HG03025 (cell line): ENCODE data around the gene LCLAT1.
"Not testable (repeated sequence)": the region's sequence is repeated elsewhere in the genome, so short reads cannot be mapped to it uniquely, and the experiment has no call there.

Source experiments
- ATAC-seq: cut with Tn5 transposase; IDR thresholded peaks from one replicate; pipeline ENCODE4 v1.9.1; 2021; ENCODE audit warnings: mild to moderate bottlenecking, moderate library complexity; ENCODE audit not compliant: unreplicated experiment, low FRiP score

Gene LCLAT1

GRCh38 chr2:30484995-30485394 lies 37.9 kb downstream of the LCLAT1 start:
- no peak for ATAC-seq

DNA sequence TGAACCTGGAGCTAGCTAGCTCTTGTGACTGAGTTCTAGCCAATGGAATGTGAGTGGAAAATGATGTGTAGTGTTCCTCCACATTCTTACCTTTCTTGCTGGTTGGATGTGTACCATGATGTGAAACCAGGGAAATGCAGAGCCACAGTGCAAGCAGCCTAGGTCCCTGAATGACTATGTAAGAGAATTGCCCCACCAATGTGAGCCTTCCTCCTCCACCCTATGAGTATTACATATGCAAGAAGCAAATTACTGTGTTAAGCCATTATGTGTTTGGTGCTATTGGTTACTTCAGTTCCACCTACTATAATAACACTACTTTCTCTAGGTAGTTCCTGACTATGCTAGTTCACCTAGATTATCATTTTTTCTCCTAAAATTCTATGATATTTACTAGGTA lies 39.6 kb downstream of the LCLAT1 start:
- ATAC-seq, result no peak

DNA sequence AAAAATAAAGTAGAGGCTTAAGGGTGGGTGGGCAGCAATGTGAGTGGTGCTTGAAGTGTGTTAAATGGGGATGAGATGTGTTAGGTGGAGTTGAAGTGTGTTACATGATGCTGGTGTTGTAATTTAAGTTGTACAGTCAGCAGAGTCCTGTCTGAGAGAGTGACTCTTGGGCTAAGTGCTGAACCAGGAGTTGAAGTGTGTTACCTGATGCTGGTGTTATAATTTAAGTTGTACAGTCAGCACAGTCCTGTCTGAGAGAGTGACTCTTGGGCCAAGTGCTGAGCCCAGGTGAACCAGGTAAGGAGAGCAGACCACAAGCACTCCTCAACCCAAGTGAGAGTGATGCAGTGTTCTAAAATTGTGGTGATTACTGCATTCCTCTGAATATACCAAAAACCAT lies 40.6 kb downstream of the LCLAT1 start:
- no peak for ATAC-seq

DNA sequence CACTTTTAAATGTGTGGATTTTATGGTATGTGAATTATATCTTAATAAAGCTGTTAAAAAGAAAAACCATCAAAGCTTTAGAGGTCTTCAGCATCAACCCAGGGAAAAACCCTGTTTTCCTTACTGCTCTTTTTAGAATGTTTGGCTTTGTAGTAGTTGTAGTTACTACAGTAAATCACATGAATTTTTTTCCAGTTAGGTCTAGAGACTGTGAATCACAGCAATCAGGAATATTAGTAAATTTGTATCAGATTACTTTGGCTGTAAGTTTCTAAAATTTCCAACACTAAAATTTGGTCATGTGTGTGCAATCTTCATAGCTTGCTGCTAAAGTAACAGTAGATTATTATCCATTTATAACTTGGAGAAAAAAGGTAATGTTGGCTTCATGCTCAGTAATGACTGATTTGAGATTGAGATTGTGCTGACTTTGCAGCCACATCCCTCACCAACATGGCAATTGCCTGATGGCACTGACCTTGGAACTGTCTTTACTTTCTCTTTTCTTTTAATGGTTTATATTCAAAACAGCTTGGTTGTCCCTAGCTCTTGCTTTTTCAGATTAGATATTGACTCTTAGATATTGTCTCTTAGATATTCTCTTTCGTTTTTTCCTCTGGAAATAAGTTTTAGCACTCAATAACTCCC lies 41.1 kb downstream of the LCLAT1 start:
- no peak for ATAC-seq

GRCh38 chr2:30491225-30491624 lies 44.2 kb downstream of the LCLAT1 start:
- no peak for ATAC-seq

DNA sequence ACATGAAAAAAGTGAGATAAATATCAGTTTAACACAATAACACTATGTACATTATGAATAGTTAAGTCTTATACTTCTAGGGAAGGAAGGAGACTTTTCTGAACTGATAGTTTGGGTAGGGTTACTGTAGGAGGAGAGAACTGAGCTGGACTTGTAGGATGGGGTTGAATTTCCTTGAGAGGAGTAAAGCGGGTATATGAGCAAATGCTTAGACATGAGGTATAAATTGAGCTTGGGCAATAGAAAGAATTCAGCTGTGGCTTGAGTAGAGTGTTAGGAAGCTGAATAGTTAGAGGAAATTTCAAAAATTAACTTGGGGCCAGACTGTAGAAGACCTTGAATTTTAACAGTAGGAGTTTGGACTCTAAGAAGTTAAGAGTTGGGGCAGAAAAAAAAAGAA lies 45.1 kb downstream of the LCLAT1 start:
- ATAC-seq, result no peak

GRCh38 chr2:30492619-30493018 lies 45.6 kb downstream of the LCLAT1 start:
- no peak for ATAC-seq

DNA sequence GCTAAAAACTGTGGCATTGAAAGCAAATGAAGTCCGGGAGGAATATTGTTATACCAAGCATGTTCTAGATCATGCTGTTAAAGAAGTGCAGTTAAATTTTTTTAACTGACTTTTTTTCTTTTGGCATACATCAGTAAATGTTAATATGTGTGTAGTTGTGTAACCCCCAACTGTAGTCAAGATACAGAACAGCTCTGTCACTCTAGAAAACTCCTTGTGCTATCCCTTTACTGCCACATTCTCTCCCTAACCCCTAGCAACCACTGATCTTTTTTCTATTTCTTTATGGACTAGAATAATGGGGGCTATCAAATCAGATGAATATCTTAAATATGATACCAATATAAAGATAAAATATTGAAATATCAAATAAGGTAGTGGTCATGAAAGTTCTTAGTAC lies 46.4 kb downstream of the LCLAT1 start:
- no peak for ATAC-seq

DNA sequence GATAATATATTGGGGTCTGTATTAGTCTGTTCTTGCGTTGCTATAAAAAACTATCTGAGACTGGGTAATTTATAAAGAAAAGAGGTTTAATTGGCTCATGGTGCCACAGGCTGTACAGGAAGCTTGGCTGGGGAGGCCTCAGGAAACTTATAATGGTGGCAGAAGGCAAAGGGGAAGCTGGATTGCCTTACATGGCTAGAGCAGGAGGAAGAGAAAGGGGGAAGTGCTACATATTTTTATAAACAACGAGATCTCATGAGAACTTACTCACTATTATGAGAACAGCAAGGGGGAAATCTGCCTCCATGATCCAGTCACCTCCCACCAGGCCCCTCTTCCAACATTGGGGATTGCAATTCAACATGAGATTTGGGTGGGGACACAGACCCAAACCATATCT lies 48.9 kb downstream of the LCLAT1 start:
- ATAC-seq, result not testable (repeated sequence)

DNA sequence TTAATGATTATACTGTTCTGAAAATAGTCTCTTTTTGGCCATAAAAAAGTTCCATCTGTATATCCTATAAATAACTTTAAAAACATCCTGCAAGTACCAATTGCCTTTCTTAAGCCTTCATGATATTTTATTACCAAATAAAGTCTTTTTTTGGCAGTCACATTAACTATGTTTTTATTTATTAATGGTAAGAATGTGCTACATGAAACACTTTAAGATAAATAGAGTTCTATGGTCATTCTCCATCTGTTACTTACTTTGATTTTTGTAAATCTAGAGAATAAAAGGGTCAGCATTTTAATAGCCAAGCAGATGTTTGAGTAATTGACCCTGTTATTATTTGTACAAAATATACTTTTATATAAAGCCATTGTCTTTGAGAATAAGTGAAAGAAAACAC lies 52.6 kb downstream of the LCLAT1 start:
- ATAC-seq, result no peak

- ATAC-seq, result no peak
Measured at GRCh38 chr2:30500699-30501098, 53.7 kb downstream of the LCLAT1 start.

DNA sequence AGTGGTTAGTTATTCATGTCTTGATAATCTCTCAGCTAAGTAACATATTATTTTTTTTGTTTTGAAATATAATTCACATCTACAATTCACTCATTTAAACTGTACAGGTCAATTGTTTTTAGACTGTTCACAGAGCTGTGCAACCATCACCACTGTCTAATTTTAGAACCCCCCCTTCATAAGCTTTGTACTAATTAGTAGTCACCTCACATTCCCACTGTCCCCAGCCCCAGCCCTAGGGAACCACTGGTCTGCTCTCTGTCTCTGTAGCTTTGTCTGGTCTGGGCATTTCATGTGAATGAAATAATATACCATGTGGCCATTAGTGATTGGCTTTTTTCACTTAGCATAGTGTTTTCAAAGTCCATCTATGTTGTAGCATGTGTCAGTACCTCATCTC lies 55.3 kb downstream of the LCLAT1 start:
- ATAC-seq, result no peak

DNA sequence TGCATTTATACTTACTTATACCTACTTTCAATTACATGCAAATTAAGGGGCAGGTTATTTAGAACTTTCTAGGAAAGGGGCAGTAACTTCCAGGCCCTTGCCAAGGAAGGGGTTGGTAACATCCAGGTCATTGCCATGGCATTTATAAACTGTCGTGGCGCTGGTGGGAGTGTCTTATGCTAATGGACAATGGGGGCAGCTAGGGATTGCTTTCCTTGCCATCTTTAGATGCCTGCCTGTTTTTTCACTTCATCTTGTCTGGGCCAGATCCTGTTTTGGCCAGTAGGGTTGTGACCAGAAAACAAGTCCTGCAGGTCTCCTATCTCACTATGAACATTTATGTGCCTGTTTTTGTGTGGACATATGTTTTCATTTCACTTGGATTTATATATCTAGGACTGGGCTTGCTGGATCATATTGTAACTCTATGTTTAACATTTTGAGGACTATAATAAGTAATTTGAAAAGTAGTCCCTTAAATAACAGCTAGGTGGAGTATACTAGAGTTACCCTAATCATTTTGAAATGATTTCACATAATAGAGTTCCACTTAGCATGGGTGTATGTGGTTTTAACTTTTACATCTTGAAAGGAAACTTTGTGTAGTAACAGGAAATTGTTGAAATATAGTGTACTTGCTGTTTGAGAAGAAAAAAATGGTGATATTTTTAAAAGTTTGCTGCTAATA lies 56.1 kb downstream of the LCLAT1 start:
- ATAC-seq, result no peak

DNA sequence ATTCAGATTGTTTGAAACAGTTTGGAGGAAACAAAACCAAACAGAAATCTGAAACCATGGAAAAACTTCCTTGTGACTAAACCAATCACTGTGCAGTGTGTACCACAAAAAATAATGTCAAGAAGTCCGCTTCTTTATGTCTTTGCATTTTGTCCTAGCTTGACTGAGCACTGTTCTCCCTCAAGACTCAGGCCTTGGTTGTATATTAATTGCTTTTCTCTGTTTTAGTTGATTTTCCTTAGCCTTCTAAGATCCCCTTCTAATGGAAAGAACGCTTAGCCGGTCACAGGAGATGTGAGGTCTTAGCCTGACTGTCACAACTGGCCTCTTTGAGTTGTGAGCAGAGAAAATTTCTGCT lies 56.6 kb downstream of the LCLAT1 start:
- no peak for ATAC-seq

- no peak for ATAC-seq
Measured at GRCh38 chr2:30504731-30505130, 57.7 kb downstream of the LCLAT1 start.

DNA sequence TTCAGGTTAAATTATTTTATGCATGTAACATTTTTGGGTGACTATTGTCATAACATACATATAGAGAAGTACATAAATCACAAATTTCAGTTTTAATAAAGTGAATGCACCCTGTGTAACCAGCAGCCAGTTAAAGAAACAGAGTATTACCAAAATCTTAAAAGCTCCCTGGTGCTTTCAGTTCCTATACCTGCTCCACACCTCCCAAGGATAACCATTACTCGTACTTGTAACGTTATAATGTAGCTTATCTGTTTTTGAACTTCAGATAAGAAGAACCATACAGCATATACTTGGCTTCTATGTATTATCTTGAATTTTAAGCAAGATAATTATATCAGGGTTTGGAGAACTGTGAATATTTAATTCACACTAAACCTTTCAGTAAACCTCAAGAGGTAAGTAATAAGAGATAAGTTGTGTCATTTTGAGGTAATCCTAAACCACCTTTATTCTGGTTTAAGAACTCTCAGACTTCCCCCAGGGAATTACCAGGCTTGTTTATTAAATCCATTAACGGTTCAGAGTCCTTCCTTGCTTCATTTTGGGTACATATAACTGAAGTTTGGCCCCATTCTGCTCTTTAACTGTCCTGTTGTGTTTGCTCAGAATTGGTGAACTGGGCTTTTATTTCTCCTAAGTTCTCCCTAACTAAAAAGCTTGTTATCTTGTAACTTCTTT lies 58.6 kb downstream of the LCLAT1 start:
- no peak for ATAC-seq

- not testable (repeated sequence) for ATAC-seq
Measured at GRCh38 chr2:30507460-30507859, 60.4 kb downstream of the LCLAT1 start.

DNA sequence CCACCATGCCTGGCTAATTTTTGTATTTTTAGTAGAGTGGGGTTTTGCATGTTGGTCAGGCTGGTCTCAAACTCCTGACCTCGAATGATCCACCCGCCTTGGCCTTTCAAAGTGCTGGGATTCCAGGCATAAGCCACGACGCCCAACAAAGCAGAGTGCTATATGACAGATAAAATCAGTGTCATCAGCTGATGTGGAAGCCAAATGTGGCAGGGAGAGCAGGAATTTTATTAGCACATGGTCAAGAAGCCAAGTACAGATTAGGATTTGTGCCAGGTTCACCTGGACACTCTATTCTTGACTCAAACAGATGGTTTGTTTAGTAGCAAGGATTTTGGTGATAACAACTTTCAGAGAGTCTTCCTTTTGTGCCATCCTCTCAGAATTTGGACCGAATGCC lies 62.7 kb downstream of the LCLAT1 start:
- ATAC-seq, result no peak

DNA sequence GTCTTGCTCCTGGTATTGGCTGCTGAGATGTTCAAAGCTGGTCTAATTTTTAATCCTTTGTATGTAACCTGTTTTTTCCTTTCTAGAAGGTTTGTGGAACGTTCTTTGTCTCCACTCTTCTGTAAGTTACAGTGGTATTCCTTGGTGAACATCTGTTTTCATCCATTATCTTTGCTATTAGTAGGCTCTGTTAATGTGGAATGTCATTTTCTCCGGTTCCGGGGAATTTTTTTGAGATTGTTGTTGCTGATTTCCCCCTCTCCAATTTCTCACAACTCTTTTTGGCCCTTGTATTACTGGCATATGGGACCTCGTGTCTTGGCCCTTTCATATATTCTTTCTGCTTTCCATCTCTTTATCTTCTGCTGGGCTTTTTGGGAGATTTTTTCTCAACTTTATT lies 63.4 kb downstream of the LCLAT1 start:
- no peak for ATAC-seq

GRCh38 chr2:30511122-30512083 lies 64.4 kb downstream of the LCLAT1 start:
- no peak for ATAC-seq
